Stimulated activated naive CD4-positive, alpha-beta T cell treated with Interleukin-2 at 50 U/mL for 16 hours (primary cell): ENCODE results near the gene FADS2.

ENCODE experiments used
- DNase-seq: peaks from one replicate; lab custom pipeline; 2025; lab: John Stamatoyannopoulos, UW

FADS2 gene

GRCh38 chr11:61826930-61827570 is 1.1 kb upstream of the FADS2 start:
- DNase-seq: no peak

GRCh38 chr11:61828379-61828628 is 204 bp downstream of the FADS2 start:
- DNase-seq: no peak

- DNase-seq: no peak
Observed at GRCh38 chr11:61828629-61829407, 718 bp downstream of the FADS2 start.

- no peak for DNase-seq
Observed at GRCh38 chr11:61829806-61830205, 1.7 kb downstream of the FADS2 start.

- DNase-seq: no peak
Observed at GRCh38 chr11:61830237-61831105, 2.4 kb downstream of the FADS2 start.

GRCh38 chr11:61832207-61832606 is 4.1 kb downstream of the FADS2 start:
- no peak for DNase-seq

- no peak for DNase-seq
Observed at GRCh38 chr11:61832754-61833153, 4.7 kb downstream of the FADS2 start.

GRCh38 chr11:61833471-61833870 is 5.4 kb downstream of the FADS2 start:
- DNase-seq: no peak

GRCh38 chr11:61833926-61834277 is 5.8 kb downstream of the FADS2 start:
- no peak for DNase-seq

GRCh38 chr11:61834278-61835048 is 6.4 kb downstream of the FADS2 start:
- no peak for DNase-seq

GRCh38 chr11:61836193-61836592 is 8.1 kb downstream of the FADS2 start:
- DNase-seq: no peak

GRCh38 chr11:61837411-61838005 is 9.4 kb downstream of the FADS2 start:
- no peak for DNase-seq

- DNase-seq: no peak
Observed at GRCh38 chr11:61838501-61838900, 10.4 kb downstream of the FADS2 start.

GRCh38 chr11:61838921-61839320 is 10.8 kb downstream of the FADS2 start:
- DNase-seq: no peak

GRCh38 chr11:61839742-61840141 is 11.6 kb downstream of the FADS2 start:
- no peak for DNase-seq

- DNase-seq: no peak
Observed at GRCh38 chr11:61840371-61840770, 12.3 kb downstream of the FADS2 start.

GRCh38 chr11:61841636-61842527 is 13.8 kb downstream of the FADS2 start:
- no peak for DNase-seq

- no peak for DNase-seq
Observed at GRCh38 chr11:61842528-61842820, 14.4 kb downstream of the FADS2 start.

GRCh38 chr11:61844909-61845565 is 16.9 kb downstream of the FADS2 start:
- DNase-seq: no peak

- DNase-seq: no peak
Observed at GRCh38 chr11:61846362-61847020, 18.4 kb downstream of the FADS2 start.
